ENCODE data around the gene STX17.

- TF ChIP-seq POLR2A (IDR thresholded peaks at IDR 0.05; ENCODE audit: low read length), result no peak
- no peak for TF ChIP-seq GATA1 (IDR thresholded peaks at IDR 0.05; ENCODE audit: low read depth, low read length)
These were observed 32.9 kb upstream of the STX17 start for GRCh38 chr9:99873531-99873930.

Data from erythroblast (primary cell).